NOMO-1 treated with dmso at 0.1 percent for 144 hours (cell line): Measurements from ENCODE around the gene ARHGAP42.
A peak's percentile ranks its signal among the peaks of the same experiment; 100 is the strongest.

Experiments used
- DNase-seq: peaks from one replicate; lab custom pipeline; 2025; ENCODE audit not compliant: unreplicated experiment; lab: John Stamatoyannopoulos, UW

The ARHGAP42 gene

GRCh38 chr11:100908746-100909145, 221.7 kb downstream of the ARHGAP42 start:
- no peak for DNase-seq

GRCh38 chr11:100910808-100911207, 223.7 kb downstream of the ARHGAP42 start:
- DNase-seq = no peak

- DNase-seq = no peak
Measured at GRCh38 chr11:100914415-100915110, 227.5 kb downstream of the ARHGAP42 start.

GRCh38 chr11:100918551-100919500, 231.7 kb downstream of the ARHGAP42 start:
- no peak for DNase-seq

GRCh38 chr11:100920593-100920992, 233.5 kb downstream of the ARHGAP42 start:
- DNase-seq = no peak

GRCh38 chr11:100922121-100922520, 235.0 kb downstream of the ARHGAP42 start:
- no peak for DNase-seq

GRCh38 chr11:100923555-100923954, 236.5 kb downstream of the ARHGAP42 start:
- no peak for DNase-seq

GRCh38 chr11:100925935-100926334, 238.8 kb downstream of the ARHGAP42 start:
- peak; percentile 10 for DNase-seq

- no peak for DNase-seq
Measured at GRCh38 chr11:100927579-100927978, 240.5 kb downstream of the ARHGAP42 start.

- no peak for DNase-seq
Measured at GRCh38 chr11:100928426-100928825, 241.3 kb downstream of the ARHGAP42 start.

GRCh38 chr11:100929377-100929776, 242.3 kb downstream of the ARHGAP42 start:
- DNase-seq = peak; percentile 17

GRCh38 chr11:100930185-100930778, 243.2 kb downstream of the ARHGAP42 start:
- no peak for DNase-seq

GRCh38 chr11:100932474-100933100, 245.5 kb downstream of the ARHGAP42 start:
- DNase-seq = peak; percentile 36

- DNase-seq = no peak
Measured at GRCh38 chr11:100936781-100937180, 249.7 kb downstream of the ARHGAP42 start.

GRCh38 chr11:100939571-100939970, 252.5 kb downstream of the ARHGAP42 start:
- DNase-seq = no peak

GRCh38 chr11:100940111-100940510, 253.0 kb downstream of the ARHGAP42 start:
- DNase-seq = no peak

- DNase-seq = no peak
Measured at GRCh38 chr11:100941033-100941432, 253.9 kb downstream of the ARHGAP42 start.

- DNase-seq = no peak
Measured at GRCh38 chr11:100942016-100942415, 254.9 kb downstream of the ARHGAP42 start.

GRCh38 chr11:100948936-100949335, 261.8 kb downstream of the ARHGAP42 start:
- no peak for DNase-seq

- DNase-seq = no peak
Measured at GRCh38 chr11:100949443-100949842, 262.4 kb downstream of the ARHGAP42 start.

GRCh38 chr11:100955318-100955717, 268.2 kb downstream of the ARHGAP42 start:
- DNase-seq = no peak
